Activated CD8-positive, alpha-beta memory T cell treated with anti-CD3 and anti-CD28 coated beads for 48 hours (primary cell): ENCODE data around the gene SHROOM4.

Experiments
- DNase-seq, 3 experiments: peaks; one replicate each; pipeline ENCODE4 v3.0.0-alpha.2; 2020; ENCODE audit warnings: low read depth in 2 of 3, low spot score in 2 of 3

SHROOM4 gene, protein sequence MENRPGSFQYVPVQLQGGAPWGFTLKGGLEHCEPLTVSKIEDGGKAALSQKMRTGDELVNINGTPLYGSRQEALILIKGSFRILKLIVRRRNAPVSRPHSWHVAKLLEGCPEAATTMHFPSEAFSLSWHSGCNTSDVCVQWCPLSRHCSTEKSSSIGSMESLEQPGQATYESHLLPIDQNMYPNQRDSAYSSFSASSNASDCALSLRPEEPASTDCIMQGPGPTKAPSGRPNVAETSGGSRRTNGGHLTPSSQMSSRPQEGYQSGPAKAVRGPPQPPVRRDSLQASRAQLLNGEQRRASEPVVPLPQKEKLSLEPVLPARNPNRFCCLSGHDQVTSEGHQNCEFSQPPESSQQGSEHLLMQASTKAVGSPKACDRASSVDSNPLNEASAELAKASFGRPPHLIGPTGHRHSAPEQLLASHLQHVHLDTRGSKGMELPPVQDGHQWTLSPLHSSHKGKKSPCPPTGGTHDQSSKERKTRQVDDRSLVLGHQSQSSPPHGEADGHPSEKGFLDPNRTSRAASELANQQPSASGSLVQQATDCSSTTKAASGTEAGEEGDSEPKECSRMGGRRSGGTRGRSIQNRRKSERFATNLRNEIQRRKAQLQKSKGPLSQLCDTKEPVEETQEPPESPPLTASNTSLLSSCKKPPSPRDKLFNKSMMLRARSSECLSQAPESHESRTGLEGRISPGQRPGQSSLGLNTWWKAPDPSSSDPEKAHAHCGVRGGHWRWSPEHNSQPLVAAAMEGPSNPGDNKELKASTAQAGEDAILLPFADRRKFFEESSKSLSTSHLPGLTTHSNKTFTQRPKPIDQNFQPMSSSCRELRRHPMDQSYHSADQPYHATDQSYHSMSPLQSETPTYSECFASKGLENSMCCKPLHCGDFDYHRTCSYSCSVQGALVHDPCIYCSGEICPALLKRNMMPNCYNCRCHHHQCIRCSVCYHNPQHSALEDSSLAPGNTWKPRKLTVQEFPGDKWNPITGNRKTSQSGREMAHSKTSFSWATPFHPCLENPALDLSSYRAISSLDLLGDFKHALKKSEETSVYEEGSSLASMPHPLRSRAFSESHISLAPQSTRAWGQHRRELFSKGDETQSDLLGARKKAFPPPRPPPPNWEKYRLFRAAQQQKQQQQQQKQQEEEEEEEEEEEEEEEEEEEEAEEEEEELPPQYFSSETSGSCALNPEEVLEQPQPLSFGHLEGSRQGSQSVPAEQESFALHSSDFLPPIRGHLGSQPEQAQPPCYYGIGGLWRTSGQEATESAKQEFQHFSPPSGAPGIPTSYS (N-terminal part only)

DNA sequence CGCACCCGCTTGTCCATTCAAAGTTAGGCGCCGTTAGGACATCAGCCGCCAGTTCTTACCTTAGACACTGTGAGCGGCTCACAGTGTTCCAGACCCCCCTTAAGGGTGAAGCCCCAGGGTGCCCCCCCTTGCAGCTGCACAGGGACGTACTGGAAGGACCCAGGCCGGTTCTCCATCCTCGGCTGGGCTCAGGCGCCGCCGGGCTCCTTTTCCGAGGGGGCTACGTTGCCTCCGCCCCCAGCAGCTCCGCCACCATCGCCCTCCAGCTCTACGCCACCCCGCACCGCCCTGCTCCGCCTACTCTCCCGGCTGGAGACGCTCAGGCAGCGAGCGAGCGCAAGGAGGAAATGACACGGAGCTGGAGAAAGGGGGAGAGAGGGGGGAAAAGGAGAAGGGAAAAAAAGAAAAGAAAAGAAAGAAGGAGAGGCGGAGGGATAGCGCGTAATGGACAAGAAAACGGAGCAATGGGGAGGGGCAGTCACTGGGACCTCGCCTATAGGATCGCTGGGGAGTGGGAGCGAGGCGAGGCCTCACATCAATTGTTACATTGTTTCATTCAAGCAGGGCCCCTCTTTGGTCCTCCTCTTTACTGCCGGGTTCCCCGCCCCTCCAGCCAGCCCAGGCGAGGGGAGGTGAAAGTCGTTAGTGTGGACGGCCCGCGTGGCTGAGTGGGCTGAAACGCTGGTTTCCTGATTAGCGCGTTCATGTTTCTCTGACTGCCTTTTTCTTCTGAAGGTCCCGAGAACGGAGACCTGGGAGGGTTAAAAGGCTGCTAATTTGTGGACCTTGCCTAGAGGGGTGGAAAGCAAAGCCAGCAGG is at the start of gene SHROOM4:
TSS of gene SHROOM4 (minus strand) at position 352 of the 819 bp plus-strand sequence. CDS start at position 176, 176 bp downstream.
- no peak for DNase-seq

DNA sequence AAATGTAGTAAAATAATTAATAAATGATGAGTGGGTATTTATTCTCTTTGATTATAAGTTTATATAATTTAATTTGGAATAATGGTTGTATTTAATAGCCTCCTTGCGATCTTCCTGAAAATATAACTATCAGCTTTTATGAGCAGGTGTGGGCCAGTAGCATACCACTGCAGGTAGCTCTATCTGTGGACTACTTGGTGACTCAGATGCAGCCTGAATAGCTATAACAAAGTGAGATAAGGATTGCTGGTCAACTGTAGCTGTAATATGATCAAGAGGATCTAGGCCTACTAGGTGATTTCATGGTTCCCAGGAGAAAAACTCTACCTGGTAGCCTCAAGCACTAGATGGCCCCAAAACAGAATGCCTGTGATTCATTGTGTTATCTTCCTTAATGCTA is 49.5 kb upstream of the SHROOM4 start:
- no peak for DNase-seq

DNA sequence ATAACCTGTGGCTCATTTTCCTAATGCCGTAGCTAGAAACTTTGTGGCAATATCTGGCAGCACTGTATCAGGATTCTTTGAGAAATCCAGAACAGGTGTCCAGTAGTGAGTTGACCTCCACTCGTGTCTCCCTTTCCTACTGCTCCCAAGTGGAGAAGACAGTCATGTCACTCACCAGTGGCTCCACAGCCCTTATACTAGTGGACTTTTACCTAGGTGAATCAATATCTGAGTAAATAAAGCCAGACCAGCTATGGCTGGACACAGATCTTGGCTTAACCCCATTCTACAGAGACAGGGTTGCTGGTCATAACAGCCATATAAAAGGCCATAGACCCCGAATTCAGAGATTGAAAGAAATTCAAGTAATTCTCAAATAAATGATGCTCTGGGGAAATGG is 46.5 kb upstream of the SHROOM4 start:
- DNase-seq: no peak

DNA sequence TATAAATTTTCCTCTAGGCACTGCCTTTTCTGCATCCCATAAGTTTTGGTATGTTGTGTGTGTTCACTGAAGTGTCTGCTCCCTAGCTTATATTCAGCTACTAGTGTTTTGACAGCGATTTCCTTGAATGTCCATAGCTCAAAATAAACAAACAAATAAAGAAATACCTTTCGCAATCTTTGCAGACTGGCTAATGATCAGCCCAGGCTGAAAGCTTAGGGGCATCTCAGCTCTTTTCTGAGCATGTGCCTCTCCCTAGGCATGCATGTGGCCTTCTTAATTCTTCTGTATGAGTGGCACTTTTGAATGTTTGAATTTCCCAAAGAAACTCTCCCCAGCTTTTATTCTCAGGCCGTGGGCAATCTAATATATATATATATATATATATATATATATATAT is 44.6 kb upstream of the SHROOM4 start:
- DNase-seq: no peak

DNA sequence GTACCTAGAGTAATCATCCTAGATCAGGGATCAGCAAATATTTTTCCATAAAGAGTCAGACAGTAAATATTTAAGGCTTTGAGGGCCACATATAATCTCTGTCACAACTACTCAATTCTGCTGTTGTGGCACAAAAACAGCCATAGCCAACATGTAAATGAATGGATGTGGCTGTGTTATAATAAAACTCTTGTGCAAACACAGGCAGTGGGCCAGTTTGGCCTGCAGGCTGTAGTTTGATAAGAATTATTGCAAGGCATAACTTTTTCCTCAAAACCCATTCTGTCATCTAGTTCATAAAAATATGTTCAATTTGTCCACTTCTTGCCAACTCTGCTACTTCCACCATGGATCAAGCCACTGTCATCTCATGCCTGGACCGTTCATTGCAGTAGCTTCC is 39.4 kb upstream of the SHROOM4 start:
- DNase-seq: no peak

DNA sequence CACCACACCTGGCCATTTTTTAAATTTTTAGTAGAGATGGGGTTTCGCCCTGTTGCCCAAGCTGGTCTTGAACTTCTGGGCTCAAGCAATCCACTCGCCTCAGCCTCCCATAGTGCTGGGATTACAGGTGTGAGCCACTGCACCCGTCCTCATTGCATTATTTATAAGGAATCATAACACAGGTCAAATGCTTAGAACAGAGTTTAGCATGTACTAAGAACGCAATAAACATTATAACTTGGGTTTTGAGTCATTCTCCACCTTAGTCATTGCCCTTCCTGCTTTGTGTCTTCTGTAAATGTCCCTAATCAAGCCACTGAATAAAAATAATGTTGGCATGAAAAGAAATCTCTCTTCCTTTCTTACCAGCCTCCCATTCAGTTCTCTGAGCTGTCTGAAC is 38.5 kb upstream of the SHROOM4 start:
- DNase-seq: no peak

DNA sequence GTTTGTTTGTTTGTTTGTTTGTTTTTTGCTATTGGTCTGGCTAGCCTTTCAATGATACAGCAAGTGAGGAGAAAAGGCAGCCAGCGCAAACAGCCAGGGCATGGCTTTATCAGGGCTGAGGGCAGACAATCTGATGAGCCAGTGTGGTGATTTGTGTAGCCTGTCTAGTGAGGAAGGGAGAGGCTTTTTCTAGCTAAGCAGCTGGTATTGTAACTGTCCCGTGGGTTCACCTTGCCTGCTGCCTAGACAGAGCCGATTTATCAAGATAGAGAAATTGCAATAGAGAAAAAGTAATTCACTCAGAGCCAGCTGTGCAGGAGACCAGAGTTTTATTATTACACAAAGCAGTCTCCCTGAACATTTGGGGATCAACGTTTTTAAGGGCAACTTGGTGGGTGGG is 28.2 kb upstream of the SHROOM4 start:
- DNase-seq: no peak

DNA sequence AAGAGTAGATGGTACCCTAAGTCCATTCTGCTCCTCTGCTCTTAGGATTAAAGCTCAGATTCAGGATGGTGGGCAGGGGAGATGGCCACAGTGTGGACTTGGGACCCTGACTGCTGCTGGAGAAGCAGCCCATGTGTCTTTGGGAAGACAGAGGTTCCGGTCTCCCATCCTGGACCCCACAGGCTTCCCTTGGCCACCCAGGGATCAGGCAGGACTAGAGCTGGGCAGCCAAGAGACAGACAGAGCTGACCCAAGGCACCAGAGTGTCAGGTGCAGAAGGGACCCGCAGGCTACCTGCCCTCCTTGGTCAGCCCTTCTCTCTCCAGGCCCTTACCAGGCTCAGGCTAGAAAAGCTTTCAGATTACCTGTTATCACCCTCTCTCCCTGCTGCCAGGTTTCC is 25.7 kb upstream of the SHROOM4 start:
- DNase-seq: no peak

DNA sequence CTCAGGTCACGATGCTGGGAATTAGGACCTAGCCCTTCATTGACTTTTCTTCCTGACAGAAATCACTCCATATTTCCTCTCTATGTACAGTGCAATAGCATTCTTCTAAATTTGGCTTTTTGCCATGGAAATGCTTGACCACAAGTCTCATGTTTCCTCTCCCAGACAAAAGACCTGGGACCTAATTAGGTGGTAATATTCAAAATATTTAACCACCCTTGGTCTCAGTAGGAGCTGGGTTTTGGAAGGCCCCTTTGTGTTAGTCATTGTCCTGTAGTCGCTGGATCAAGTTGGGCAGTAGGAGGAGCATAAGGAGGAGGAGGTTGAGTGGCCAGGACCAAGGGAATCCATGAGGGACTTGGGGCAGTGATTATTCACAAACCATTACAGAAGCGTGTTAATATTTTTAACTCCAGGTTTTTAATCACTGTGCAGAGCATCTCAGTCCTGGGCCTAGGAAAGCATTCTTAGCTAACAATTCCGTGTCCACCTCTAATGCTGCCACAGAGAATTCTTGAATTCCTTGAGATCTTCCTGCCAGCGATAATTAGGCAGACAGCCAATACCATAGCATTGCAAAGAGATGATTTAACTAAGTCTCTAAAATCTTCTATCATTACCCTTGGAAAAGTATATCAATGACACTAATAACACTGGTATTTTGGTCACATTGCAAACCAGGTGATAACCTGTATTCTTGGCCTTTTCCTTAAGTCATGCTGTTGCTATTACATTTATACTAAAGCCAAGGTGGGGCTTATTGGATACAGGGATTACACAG is 25.0 kb upstream of the SHROOM4 start:
- DNase-seq: no peak

DNA sequence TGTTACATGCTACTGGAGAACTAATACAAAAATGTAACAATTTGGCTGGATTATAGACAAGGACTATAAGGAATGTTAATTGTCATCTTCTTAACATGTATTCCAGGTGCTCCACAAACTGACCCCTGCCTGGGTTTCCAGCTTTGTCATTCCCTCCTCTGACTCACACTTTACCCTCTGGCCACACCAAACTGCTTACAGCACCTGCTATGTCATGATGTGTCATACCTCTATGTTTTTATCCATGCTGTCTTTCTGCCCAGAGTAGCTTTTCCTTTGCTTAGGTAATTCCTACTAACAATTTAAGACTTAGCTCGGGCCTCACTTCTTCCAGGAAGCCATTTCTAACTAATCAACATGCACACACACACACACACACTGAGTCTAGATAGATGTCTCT is 14.0 kb upstream of the SHROOM4 start:
- no peak for DNase-seq

DNA sequence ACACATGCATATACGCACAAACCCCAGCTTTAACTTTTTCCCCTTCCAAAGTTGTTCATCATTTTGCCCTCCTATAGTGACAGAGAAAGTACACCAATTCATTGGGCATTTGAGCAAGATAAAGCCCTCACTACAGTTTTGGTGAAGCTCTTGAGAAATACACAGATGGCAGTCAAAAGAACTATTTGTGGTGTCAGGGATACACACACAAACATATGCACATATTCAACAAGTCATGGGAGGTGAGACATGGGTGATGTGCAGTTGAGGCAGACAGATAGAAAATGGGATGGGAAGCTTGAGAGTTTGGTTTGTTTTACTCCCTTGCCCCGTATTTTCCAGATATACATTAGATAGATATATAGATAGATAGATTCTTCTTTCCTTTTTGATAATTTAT is 11.8 kb upstream of the SHROOM4 start:
- no peak for DNase-seq

DNA sequence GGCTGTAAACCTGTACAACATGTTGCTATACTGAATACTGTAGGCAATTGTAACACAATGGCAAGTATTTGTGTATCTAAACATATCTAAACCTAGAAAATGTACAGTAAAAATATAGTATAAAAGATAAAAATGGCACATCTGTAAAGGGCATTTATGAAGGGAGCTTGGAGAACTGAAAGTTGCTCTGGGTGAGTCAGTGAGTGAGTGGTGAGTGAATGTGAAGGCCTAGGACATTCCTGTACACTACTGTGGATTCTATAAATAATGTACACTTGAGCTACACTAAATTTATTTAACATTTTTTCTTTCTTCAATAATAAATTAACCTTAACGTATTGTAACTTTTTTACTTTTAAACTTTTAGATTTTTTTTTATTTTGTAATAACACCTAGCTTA is 5.0 kb upstream of the SHROOM4 start:
- no peak for DNase-seq

DNA sequence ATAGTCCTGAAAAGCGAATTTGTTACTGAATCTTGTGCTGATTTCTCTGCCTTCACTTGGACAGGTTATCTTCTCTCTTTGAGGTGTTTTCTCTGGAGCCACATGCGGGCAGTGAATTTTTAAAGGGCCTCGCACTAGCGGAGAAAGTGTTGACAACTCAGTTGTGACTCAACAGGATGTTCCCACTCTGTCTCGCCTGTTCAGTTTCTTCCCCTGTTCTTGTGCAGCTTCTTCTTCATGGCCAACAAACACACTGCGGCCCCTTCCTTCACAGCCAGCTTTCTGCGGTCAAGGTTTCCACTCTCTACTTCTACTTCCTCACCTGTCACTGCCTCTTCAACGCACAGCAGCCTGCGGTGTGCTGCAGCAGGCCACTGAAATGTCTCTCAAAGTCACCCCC is 1.1 kb upstream of the SHROOM4 start:
- DNase-seq: no peak

DNA sequence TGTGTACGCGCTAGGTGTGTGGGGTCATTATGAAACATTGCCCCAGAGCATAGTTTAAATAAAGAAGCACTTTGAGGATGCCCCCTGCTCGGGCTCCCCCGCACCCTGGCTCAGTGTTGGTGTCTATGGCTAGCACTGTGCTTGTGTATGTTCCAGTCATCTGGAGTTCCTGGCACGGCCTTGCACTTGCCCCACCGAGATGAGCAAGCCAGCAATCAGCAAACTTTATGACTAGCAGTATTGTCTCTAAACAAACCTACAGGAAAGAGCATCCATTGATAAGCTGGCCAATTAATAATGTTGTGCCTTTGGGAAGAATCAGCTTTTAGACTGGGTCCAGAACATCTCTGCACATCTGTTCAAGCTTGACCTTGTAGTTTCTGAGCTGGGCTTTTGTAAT is 707 bp upstream of the SHROOM4 start:
- DNase-seq: no peak

DNA sequence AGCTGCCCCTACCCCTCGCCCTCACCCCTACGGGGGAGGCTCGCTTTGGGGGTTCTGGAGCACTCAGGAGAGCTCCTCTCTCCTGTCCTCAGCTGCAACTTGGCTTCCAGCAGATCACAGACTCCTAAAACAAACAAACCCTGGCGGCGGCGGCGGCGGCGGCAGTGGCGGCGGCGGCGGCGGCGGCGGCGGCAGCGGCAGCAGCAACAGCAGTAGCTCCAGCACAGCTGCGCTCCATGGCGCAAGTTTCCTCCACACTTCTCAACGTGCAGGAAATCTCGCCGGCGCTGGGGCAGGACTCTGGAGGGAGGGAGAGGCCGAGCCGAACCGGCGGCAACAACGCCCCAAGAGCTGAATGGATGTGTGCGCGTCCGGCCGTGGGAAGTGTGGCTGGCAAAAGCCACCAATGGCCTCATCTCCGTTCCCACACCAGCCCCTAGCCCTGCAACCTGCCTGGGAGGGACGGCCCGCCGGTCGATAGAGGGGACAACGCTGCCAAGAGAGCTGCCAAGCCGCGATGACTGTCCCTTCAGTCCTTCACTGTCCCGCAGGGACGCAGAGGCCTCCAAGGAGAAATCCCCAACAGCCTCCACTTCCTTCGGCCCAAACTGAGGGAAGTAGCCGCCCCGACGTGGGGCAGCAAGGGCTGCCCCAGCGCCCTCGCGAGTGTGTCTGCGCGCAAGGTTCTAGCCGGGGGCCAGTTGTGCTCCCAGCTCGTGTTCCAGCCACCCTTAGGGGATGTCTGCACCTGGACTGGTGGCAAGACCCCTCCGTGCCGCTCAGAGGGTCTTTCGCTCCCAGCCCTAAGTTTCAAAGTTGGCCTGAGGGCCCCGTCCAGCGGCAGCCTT is 775 bp downstream of the SHROOM4 start:
- DNase-seq: no peak

DNA sequence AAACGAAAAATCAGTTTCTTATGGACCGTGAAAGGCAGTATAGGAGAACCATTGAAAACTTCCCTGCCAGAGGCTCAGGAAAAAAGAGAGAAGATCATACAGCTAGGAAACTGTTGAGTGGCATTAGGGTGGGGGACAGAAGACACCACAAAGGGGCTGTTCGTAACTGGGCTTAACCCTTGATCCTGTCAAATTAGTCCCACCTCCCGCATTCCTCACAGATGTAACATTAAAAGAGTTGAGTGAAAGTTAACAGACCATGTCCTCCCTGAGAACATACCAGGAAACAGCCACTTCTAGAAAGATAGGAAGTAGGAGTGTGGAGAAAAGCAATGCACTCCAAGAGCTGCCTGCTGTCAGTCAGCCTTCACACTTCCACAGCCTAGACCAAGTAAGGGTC is 8.7 kb downstream of the SHROOM4 start:
- DNase-seq: no peak

DNA sequence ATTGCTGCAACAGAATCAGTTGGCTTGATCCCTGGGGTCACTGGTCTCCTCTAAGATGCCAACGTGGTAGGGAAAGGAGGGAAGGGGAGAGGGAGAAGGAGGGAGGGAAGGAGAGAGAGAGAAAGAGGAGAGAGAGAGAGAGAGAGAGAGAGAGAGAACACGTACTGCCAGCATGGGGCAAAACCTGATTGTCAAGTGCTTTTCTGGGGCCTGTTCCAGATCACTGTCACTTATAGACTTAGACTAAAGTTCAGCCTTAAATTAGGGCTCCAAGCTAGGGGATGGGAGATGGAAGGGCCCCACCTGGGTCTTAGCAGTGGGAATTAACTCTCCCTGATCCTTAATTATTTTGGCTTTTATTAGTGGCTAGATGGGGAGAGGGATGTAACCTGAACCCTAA is 12.9 kb downstream of the SHROOM4 start:
- DNase-seq: no peak

DNA sequence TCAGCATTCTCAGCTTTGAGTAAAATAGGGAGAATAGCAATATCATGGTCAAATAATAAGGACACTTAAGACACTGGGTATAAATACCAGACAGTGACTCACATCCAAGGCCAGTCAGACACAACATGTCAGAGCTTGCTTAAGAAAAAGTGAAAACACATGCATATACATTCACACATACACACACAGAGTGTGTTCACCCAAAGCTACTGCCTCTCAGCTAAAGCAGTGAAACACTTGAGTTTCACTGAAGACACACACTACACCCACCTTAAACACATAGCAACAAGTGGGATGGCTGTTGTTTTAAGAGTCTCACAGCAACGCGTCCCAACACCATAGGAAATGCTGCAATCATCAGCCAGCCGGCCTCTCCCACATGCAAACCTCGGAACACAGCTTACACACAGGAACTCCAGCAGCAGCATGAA is 14.4 kb downstream of the SHROOM4 start:
- DNase-seq: no peak

DNA sequence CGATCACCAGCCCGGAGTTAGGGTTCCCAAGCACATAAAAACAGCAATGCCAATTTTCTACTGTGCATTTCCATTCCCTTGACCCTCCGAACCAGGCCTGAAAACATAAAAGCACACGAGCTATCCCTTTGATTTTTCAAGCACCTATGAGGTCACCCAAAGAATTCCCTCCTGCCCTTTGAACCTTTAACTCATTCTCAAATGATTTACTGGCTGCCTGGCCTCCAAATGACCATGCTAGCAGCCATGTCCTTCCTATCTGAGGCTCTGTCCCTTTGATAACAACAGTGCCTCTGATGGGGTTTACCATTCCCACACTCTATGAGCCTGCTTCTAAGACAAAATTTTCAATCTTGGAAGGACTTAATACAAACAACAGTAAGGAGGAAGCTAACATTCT is 15.2 kb downstream of the SHROOM4 start:
- DNase-seq: no peak
